Vagina (tissue), 2 donors: ENCODE results near the gene TPST1.

Experiments
- POLR2A ChIP-seq, 2 donors: fragments of 450-650 bp; IDR thresholded peaks; one replicate each; pipeline ENCODE4 v1.6.1; 2017; ENCODE audit warnings: antibody characterized with exemption in 2 of 2, mild to moderate bottlenecking in 2 of 2, moderate library complexity in 2 of 2
- POLR2AphosphoS5 ChIP-seq, 2 donors: sonication (generic); formaldehyde crosslinking; IDR thresholded peaks; one replicate each; pipeline ENCODE4 v1.9.0; 2017; ENCODE audit warnings: antibody characterized with exemption in 2 of 2, mild to moderate bottlenecking in 2 of 2, low read depth in 1 of 2; ENCODE audit not compliant: insufficient read depth in 1 of 2
- TF ChIP-seq, protein P1 (sequence below), 3 experiments: fragments of 450-650 bp in 2 of 3; fragments of 200-600 bp in 1 of 3; sonication (generic) in 1 of 3; IDR thresholded peaks; one replicate each; pipeline ENCODE4 v1.5.1; 2017 to 2019; ENCODE audit warnings: antibody characterized with exemption in 3 of 3, mild to moderate bottlenecking in 2 of 3, moderate library complexity in 2 of 3

DNA sequence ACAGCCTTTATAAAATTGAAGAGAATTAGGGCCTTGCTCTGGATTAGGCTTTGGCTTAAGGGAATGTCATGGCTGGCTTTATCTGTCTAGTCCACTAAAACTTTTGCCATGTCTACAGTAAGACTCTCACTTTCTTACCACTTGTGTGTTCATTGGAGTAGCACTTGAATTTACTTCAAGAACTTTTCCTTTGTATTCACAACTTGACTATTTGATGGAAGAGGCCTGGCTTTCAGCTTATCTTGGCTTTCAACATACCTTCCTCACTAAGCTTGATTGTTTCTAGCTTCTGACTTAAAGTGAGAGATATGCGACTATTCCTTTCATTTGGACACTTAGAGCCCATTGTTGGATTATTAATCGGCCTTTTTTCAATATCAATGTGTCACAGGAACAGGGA lies 96.1 kb downstream of the TPST1 start:
- no peak for TF ChIP-seq POLR2A (IDR thresholded peaks at IDR 0.05)
- no peak for TF ChIP-seq POLR2AphosphoS5 (IDR thresholded peaks at IDR 0.05; ENCODE audit: insufficient read depth in 1 of 2, low read depth in 1 of 2)
- TF ChIP-seq, protein P1, sequence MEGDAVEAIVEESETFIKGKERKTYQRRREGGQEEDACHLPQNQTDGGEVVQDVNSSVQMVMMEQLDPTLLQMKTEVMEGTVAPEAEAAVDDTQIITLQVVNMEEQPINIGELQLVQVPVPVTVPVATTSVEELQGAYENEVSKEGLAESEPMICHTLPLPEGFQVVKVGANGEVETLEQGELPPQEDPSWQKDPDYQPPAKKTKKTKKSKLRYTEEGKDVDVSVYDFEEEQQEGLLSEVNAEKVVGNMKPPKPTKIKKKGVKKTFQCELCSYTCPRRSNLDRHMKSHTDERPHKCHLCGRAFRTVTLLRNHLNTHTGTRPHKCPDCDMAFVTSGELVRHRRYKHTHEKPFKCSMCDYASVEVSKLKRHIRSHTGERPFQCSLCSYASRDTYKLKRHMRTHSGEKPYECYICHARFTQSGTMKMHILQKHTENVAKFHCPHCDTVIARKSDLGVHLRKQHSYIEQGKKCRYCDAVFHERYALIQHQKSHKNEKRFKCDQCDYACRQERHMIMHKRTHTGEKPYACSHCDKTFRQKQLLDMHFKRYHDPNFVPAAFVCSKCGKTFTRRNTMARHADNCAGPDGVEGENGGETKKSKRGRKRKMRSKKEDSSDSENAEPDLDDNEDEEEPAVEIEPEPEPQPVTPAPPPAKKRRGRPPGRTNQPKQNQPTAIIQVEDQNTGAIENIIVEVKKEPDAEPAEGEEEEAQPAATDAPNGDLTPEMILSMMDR (IDR thresholded peaks at IDR 0.05), result no peak
